Thymus (tissue), 11 donors: ENCODE results near the gene ATG7. TPM values are rescaled to one million over a fixed set of nuclear protein-coding genes. Genes with fewer than 3 reads are reported as not detected.

ENCODE experiments used
- DNase-seq, 9 donors: peaks; one replicate each; pipeline ENCODE4 v3.0.0-alpha.2; 2013; ENCODE audit warnings: low spot score in 9 of 9, low read depth in 6 of 9, missing footprints in 1 of 9
- H3K27ac ChIP-seq, 2 donors: one replicate each; pipeline ENCODE4 v1.5.1; 2013; ENCODE audit warnings: control low read depth in 1 of 2, low read depth in 1 of 2, low read length in 1 of 2, mild to moderate bottlenecking in 1 of 2, moderate library complexity in 1 of 2
- H3K27me3 ChIP-seq, 2 donors: one replicate each; pipeline ENCODE4 v1.5.1; 2013; ENCODE audit warnings: low read length in 1 of 2; ENCODE audit not compliant: control insufficient read depth in 2 of 2, insufficient read depth in 1 of 2
- H3K36me3 ChIP-seq, 2 donors: one replicate each; pipeline ENCODE4 v1.5.1; 2013; ENCODE audit warnings: low read length in 1 of 2, mild to moderate bottlenecking in 1 of 2, moderate library complexity in 1 of 2; ENCODE audit not compliant: control insufficient read depth in 2 of 2, insufficient read depth in 2 of 2
- H3K4me1 ChIP-seq, 2 donors: one replicate each; pipeline ENCODE4 v1.5.1; 2013; ENCODE audit warnings: low read length in 2 of 2; ENCODE audit not compliant: control insufficient read depth in 2 of 2, insufficient read depth in 2 of 2
- H3K4me3 ChIP-seq, 2 donors: one replicate each; pipeline ENCODE4 v1.5.1; 2013; ENCODE audit warnings: low read length in 2 of 2, control low read depth in 1 of 2, mild to moderate bottlenecking in 1 of 2
- H3K9me3 ChIP-seq, 2 donors: one replicate each; pipeline ENCODE4 v1.5.1; 2013; ENCODE audit warnings: low read length in 1 of 2, mild to moderate bottlenecking in 1 of 2; ENCODE audit not compliant: control insufficient read depth in 2 of 2, insufficient read depth in 1 of 2
- WGBS: extraction: QIAGEN DNeasy Blood & Tissue Kit; methylation state at CpG from one replicate; pipeline ENCODE4 v1.1.7; 2013; 5-methylcytosine and 5-hydroxymethylcytosine counted together
- polyA plus RNA-seq: library from polyadenylated mRNA; stranded (reverse); fragments of 200-250 nt; gene quantifications from one replicate; pipeline ENCODE4 v1.2.3, GENCODE V29; 2013
- total RNA-seq: library from RNA; stranded (reverse); fragments of 120-200 nt; gene quantifications from one replicate; pipeline ENCODE4 v1.2.4, GENCODE V29; 2013
- donor health status: healthy.

ATG7 gene
- total and polyA plus RNA-seq, 2 donors = 9.0 to 21.7 TPM

GRCh38 chr3:11349446-11349845, 77.2 kb downstream of the ATG7 start:
- Histone ChIP-seq H3K4me3 (no peak overlapping the region), H3K9me3 (peaks cover 0 to 2% of the 10 kb centered on the region in 2 donors), H3K36me3 (peaks cover 12 to 13% of the 10 kb centered on the region in 2 donors), H3K27me3 (no peaks in the 10 kb centered on the region), H3K4me1 (no peaks in the 10 kb centered on the region), H3K27ac (no peak overlapping the region)
- DNase-seq = no peak
- 96% methylated on average over 2 of the region's 2 CpGs for WGBS

GRCh38 chr3:11350374-11350773, 78.2 kb downstream of the ATG7 start:
- no peaks in the 10 kb centered on the region for H3K4me1 ChIP-seq
- H3K36me3 ChIP-seq = peaks cover 10 to 12% of the 10 kb centered on the region in 2 donors
- H3K9me3 ChIP-seq = peaks cover 0 to 2% of the 10 kb centered on the region in 2 donors
- H3K27me3 ChIP-seq = no peaks in the 10 kb centered on the region
- WGBS = 97% methylated on average over 2 of the region's 2 CpGs
- no peak overlapping the region for H3K4me3 ChIP-seq
- no peak overlapping the region for H3K27ac ChIP-seq
- no peak for DNase-seq

GRCh38 chr3:11351451-11351850, 79.3 kb downstream of the ATG7 start:
- Histone ChIP-seq H3K4me1 (no peaks in the 10 kb centered on the region), H3K4me3 (no peak overlapping the region), H3K36me3 (peaks cover 10 to 12% of the 10 kb centered on the region in 2 donors), H3K9me3 (peaks cover 0 to 2% of the 10 kb centered on the region in 2 donors), H3K27me3 (no peaks in the 10 kb centered on the region), H3K27ac (no peak overlapping the region)
- 99% methylated on average over 5 of the region's 5 CpGs for WGBS
- no peak for DNase-seq

DNA sequence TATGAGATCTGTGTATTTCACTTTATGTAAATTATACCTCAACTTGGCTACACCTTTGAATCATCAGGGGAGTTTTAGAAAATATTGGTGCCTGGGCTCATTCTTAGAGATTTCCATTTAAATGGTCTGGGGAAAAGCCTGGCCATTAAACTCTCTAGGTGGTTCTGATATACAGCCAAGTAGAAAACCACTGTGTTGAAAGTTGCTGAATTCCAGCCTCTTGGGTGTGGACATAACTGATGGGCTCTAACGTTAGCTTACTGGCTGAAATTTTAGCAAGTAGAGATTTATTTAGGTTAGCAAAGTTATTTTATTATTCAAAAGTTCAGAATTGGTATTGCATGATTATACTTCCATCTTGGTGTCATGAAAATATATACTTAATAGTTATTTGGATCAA, 84.1 kb downstream of the ATG7 start:
- no peaks in the 10 kb centered on the region for H3K27me3 ChIP-seq
- no peaks in the 10 kb centered on the region for H3K4me1 ChIP-seq
- no peaks in the 10 kb centered on the region for H3K9me3 ChIP-seq
- 94% methylated on average over 1 of the region's 1 CpG for WGBS
- H3K4me3 ChIP-seq = no peak overlapping the region
- no peak for DNase-seq
- peaks cover 10 to 18% of the 10 kb centered on the region in 2 donors for H3K36me3 ChIP-seq
- no peak overlapping the region for H3K27ac ChIP-seq

DNA sequence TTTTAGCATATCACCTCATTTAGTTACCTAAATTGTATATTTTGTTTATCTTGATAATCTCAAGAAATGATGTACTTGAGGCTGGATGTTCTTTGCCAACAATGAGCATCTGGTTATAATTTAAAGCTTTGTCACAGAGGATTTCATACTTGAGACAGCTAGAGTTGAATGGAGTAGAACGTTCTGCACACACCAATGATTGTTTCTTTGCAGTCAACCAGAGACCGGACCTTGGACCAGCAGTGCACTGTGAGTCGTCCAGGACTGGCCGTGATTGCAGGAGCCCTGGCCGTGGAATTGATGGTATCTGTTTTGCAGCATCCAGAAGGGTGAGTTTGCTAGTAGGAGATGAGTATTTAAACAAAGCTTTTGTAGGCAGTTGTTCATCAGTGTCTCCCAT, 90.4 kb downstream of the ATG7 start:
- H3K4me1 ChIP-seq = no peaks in the 10 kb centered on the region
- no peaks in the 10 kb centered on the region for H3K27me3 ChIP-seq
- H3K27ac ChIP-seq = no peak overlapping the region
- no peak overlapping the region for H3K4me3 ChIP-seq
- H3K9me3 ChIP-seq = no peaks in the 10 kb centered on the region
- WGBS = 94% methylated on average over 5 of the region's 5 CpGs
- H3K36me3 ChIP-seq = peaks cover 26 to 43% of the 10 kb centered on the region in 2 donors
- DNase-seq = no peak

- no peaks in the 10 kb centered on the region for H3K27me3 ChIP-seq
- DNase-seq = no peak
- H3K9me3 ChIP-seq = no peaks in the 10 kb centered on the region
- 64% methylated on average over 2 of the region's 2 CpGs for WGBS
- H3K4me1 ChIP-seq = no peaks in the 10 kb centered on the region
- no peak overlapping the region for H3K4me3 ChIP-seq
- H3K36me3 ChIP-seq = peaks cover 18 to 37% of the 10 kb centered on the region in 2 donors
- H3K27ac ChIP-seq = no peak overlapping the region
Measured at GRCh38 chr3:11363715-11364114, 91.5 kb downstream of the ATG7 start.

DNA sequence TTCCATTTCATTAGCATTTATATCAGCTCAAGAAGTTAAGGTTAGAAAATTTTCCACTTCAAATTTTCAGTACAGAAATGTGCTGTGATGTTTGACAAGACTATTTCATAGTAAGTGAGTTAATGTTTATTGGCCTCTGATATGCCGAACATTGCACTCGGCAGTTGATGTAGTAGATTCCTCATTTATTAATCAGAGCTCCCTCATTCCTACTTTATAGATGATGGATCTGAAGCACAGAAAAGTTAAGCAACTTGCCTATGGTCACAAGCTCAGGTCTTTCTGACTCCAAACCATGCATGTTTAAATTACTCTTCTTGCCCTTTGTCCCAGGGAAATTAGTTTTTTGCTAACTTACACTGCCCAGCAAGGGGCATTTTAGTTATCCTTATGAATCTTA, 92.0 kb downstream of the ATG7 start:
- H3K27ac ChIP-seq = no peak overlapping the region
- DNase-seq = no peak
- H3K4me3 ChIP-seq = no peak overlapping the region
- no peaks in the 10 kb centered on the region for H3K9me3 ChIP-seq
- H3K27me3 ChIP-seq = no peaks in the 10 kb centered on the region
- H3K4me1 ChIP-seq = no peaks in the 10 kb centered on the region
- peaks cover 18 to 37% of the 10 kb centered on the region in 2 donors for H3K36me3 ChIP-seq
- 98% methylated on average over 2 of the region's 2 CpGs for WGBS

DNA sequence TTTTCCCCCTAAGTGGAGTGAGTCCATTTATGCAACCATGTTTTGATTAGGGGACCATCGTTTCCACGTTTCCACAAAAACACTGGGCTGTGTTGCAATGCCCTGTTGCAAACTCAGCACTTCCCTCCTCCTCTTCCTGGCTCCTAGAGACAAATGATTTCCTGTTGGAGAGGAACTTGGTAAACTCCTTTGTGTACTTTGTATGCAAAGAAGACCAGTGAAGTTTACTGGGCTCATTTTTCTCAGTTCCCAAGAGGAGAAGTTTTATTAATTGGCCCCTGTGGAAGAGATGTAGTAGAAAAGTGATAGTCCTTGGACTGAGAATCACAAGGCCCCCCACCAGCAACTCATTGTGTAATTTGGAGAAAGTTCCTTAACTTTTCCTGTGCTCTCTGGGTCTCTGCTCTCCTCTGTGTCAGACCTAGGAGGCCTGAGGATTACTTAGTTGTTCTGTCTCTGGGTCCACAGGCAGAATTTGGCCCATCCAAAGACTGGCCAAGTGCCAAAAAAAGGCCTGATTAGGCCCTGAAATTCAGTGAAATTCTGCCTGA, 95.0 kb downstream of the ATG7 start:
- 60% methylated on average over 2 of the region's 2 CpGs for WGBS
- Histone ChIP-seq H3K27me3 (no peaks in the 10 kb centered on the region), H3K9me3 (no peaks in the 10 kb centered on the region)

DNA sequence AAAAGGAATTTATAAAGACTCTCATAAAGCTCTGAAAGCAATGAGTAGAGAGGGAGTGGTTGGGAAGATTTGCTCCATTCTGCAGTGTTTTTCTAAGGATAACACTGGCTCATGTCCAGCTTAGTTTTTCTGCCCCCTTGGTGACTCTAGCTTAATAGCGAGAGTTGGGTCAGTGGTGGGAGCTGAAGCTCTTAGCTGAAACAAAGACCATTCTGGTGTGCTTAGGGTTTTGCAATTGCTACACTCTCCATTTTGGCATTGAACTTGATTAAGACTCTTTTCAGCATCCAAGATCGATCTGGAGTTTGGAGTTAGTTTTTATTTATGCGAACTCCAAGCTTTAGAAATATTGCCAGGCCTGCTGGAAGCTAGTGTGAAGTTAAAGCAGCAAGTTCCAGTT, 98.0 kb downstream of the ATG7 start:
- no peaks in the 10 kb centered on the region for H3K9me3 ChIP-seq
- DNase-seq = no peak
- no peaks in the 10 kb centered on the region for H3K4me1 ChIP-seq
- H3K4me3 ChIP-seq = no peak overlapping the region
- no peaks in the 10 kb centered on the region for H3K27me3 ChIP-seq
- H3K27ac ChIP-seq = no peak overlapping the region
- H3K36me3 ChIP-seq = peaks cover under 1 to 10% of the 10 kb centered on the region in 2 donors
- 98% methylated on average over 3 of the region's 3 CpGs for WGBS

More for the DNA sequence above, 95.0 kb downstream of the ATG7 start:
- Histone ChIP-seq H3K36me3 (peaks cover 16 to 18% of the 10 kb centered on the region in 2 donors), H3K27ac (peak overlapping the region in 1 of 2 donors; percentile 8), H3K4me1 (no peaks in the 10 kb centered on the region), H3K4me3 (no peak overlapping the region)
- no peak for DNase-seq
